Mammary epithelial cell (primary cell): ENCODE data around the gene RILPL1.
"Not testable (repeated sequence)": the region's sequence is repeated elsewhere in the genome, so short reads cannot be mapped to it uniquely, and the experiment has no call there.

Experiments used
- CTCF ChIP-seq, 2 donors: IDR thresholded peaks in 1 of 2; conservative IDR thresholded peaks in 1 of 2; 2 replicates each; pipeline ENCODE4 v1.5.1; 2011 to 2012; ENCODE audit warnings: inconsistent platforms in 2 of 2, low read length in 2 of 2, mild to moderate bottlenecking in 2 of 2, control low read depth in 1 of 2, low read depth in 1 of 2; ENCODE audit not compliant: insufficient read depth in 1 of 2; ENCODE audit errors: extremely low read depth in 1 of 2
- EZH2 ChIP-seq: IDR thresholded peaks from 2 replicates; pipeline ENCODE4 v1.6.1; 2012; ENCODE audit warnings: low read length, inconsistent platforms, borderline replicate concordance

GRCh38 chr12:123463174-123463573, 70.3 kb downstream of the RILPL1 start:
- TF ChIP-seq EZH2; CTCF (conservative IDR thresholded peaks at IDR 0.05 in 1 of 2, IDR thresholded peaks at IDR 0.05 in 1 of 2; ENCODE audit: extremely low read depth in 1 of 2, insufficient read depth in 1 of 2, low read depth in 1 of 2, low read length in 2 of 2): not testable (repeated sequence)
